HG02840 (cell line): ENCODE data around the gene CALML6.

ENCODE experiments used
- ATAC-seq: cut with Tn5 transposase; IDR thresholded peaks from one replicate; pipeline ENCODE4 v1.9.1; 2021; ENCODE audit warnings: mild to moderate bottlenecking, moderate library complexity, moderate number of reproducible peaks; ENCODE audit not compliant: unreplicated experiment, low FRiP score

The CALML6 gene

DNA sequence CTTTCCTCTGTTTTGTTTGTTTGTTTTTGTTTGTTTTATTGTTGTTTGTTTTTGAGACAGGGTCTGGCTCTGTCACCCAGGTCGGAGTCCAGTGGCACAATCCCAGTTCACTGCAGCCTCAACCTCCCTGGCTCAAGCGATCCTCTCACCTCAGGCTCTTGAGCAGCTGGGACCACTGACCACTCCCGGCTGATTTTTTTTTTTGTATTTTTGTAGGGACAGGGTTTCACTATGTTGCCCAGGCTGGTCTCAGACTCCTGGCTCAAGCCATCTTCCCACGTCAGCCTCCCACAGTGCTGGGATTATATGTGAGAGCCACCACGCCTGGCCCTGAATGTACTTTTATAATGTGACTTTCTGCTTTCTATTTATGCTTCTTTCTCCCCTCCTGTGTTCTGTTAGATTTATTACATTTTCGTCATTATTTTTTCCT, 5.0 kb upstream of the CALML6 start:
- no peak for ATAC-seq

GRCh38 chr1:1910651-1911331, 4.3 kb upstream of the CALML6 start:
- ATAC-seq, result no peak

- ATAC-seq, result no peak
Observed at GRCh38 chr1:1911350-1912041, 3.6 kb upstream of the CALML6 start.

DNA sequence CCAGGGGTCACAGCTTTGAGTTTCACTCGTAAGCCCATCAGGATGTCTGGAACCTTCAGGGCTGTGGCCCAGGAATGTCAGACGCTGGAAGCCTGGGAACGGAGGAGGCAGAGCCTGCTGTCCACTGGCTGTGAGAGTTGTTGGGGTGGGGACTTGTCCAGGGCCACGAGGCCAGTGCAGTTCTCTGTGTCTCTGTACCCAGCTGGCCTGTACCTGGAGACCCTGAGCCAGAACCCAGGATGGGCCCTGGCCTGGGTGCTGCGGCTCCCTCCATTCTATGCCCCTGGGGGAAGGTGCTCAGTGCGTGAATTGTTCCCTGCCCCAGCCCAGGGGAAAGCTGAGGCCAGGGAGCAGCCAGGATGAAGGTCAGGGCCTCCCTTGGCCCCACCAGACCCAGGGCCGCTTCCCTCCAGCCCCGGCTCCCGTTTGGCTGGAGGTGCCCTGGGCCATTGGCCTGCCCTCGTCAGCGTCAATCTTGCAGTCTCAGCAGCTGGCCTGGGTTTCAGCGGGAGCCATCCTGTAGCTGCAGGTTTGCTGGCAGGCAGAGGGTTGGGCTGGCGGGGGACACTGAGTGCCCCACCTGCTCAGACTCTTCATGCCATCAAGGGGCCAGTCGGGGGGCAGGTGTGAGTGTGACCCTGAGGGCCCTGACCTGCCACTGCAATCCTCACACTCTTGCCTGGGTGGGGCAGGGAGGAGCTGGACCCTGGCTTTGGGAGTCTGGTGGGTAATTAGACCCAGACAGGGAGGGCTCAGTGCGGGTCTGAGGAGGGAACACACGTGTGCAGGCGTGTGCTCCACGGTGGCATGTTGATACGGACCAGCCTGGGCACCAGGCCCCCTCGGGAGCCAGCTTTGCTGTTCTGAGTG, 724 bp upstream of the CALML6 start:
- ATAC-seq, result no peak

DNA sequence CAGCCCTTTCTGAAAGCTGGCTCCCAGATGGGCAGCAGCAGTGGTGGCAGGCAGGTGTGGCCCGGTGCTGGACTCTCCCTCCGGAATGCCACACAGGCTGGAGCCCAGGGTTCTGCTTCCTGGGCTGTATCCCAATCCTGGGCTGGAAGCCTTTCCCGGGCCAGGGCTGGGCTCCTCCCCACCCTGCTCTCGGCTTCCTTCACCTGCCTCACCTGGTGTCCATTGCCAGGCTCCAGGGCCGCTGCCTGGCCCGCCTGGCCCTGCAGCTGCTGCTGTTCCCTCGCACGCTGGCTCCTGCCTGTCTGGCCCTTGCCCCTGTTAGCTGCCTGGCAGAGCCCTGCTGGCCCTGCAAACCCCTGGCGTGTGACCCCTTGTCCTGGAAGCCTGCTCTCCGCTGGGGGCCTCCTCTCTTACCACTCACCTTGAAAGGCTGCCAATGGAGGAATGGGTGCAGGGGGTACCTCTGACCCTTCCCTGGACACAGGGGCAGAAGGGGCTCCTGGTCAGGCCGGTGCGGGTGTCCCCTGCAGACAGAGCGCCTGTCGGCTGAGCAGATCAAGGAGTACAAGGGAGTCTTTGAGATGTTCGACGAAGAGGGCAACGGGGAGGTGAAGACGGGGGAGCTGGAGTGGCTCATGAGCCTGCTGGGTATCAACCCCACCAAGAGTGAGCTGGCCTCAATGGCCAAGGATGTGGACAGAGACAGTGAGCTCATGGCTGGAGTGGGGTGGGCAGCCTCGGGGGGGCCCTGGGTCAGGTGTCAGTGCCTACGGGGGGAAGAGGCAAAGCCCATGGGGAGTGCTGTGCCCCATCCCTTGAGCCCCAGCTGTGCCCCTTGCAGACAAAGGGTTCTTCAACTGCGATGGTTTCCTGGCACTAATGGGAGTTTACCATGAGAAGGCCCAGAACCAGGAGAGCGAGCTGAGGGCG, 1.1 kb downstream of the CALML6 start:
- no peak for ATAC-seq

GRCh38 chr1:1916851-1917251, 1.8 kb downstream of the CALML6 start:
- no peak for ATAC-seq

DNA sequence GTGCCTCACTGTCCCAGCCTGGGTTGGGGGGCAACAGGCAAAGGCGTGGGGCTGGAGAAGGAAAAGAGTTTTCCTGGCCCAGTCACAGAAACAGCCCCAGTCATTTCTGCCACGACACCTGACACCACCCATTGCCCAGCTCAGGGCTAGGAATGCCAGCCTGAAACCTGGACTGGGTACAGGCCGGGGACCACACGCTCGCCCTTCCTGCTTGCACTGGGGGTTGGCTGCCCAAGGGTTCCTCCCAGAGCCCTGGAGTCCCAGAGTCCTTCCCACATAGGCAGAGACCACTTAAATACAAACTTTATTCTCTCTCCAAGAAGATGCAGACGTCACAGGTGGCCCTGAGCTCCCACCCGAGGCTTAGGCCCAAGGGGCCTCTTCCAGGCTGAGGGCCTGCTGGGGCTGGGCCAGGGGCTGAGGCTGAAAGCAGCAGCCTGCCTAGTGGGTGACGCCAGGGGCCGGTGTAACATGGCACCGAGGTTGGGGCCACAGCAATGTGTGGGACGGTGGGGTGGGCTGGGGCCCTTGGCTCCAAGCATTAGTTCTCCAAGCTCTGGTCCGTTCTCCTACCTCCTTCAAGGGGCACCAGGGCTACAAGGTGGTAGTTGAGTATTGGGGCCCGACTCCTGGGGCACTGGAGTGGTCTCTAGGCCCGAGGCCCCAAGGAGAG, 2.4 kb downstream of the CALML6 start:
- no peak for ATAC-seq

GRCh38 chr1:1917995-1918900, 3.2 kb downstream of the CALML6 start:
- no peak for ATAC-seq

DNA sequence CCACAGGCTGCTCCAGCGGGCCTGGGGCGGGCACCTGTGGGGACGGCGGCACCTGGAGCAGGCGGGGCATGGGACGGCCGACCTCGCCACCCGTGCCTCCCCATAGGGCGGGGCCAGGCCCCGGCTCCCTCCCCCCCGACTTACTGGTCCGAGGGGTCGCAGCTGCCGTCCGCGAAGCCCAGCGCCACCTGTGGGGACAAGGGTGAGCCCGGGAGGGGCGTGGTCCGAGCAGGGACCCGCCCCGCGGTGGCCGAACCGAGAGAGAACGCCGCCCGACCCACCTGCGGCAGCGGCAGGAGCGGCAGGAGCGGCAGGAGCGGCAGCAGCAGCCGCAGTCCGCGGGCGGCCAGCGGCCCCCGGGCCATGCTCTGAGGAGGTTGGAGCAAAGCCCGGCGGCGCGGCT, 3.8 kb downstream of the CALML6 start, which contains the start of gene TMEM52:
Gene TMEM52, minus strand, starts transcription at position 379 of the 403 bp plus-strand sequence. Its CDS starts 14 bp downstream, at position 365.
- ATAC-seq, result peak; percentile 19

DNA sequence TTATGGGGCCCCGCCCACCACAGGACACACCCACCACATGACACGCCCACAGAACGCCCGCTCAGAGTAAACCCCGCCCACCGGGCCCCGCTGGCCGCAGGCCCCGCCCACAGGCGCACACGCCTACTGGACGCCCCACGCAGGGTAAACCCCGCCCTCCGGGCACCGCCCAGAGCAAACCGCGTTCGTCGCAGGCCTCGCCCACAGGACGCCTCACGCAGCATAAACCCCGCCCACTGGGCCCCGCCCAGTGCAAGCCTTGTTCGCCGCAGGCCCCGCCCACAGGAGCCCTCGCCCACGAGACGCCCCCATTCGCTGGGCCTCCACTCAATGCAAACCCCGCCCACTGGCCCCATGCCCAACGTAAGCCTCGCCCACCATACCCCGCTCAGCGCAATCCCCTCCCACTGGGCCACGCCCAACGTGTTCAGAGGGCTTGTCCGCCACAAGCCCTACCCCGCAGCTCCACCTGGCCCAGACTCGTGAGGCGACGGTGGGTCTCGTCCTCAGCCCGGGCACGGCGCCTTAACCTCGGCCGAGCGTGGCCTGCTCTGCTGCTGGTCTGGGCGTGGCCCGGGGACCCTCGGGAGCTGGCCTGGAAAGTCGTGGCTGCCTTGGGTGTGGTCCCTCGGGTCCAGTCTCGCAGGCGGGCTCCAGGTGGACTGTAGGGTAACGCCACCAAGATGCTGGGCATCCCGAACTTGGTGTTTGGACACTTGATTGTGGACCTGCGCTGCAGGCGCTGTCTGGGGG, 4.4 kb downstream of the CALML6 start:
- ATAC-seq, result peak; percentile 64

DNA sequence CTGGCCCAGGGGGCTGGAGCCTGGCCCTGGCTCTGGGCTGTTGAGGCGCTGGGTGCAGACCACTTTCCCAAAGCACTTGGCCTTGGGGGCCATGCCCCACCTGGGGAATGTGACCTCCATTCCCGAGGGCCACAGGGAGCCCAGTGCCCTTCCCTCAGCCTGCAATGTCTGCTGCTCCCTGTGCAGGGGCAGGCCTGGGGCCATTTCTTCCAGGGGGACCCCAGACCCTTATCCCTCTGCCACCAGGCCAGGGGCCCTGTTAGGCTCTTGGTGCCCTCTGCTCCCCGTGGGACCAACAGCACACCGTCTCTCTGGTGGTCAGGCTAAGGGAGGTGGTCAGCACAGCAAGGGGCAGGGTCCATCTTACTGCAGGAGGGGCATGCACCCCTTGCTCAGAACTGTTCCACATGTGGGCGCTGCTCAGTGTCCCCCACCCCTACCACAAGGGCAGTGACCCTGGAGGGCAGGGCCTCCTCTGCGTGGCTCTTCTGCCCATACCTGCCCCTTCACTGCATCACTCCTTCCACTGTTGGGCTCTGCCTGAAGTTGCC, 5.1 kb downstream of the CALML6 start:
- no peak for ATAC-seq

- ATAC-seq, result no peak
Observed at GRCh38 chr1:1920608-1921458, 5.8 kb downstream of the CALML6 start.

- ATAC-seq, result no peak
Observed at GRCh38 chr1:1921459-1921862, 6.4 kb downstream of the CALML6 start.

GRCh38 chr1:1921901-1922701, 7.0 kb downstream of the CALML6 start:
- ATAC-seq, result no peak

- no peak for ATAC-seq
Observed at GRCh38 chr1:1922702-1922955, 7.6 kb downstream of the CALML6 start.
